ENCODE results near the gene SZT2. TPM values are rescaled to one million over a fixed set of nuclear protein-coding genes. Genes with fewer than 3 reads are reported as not detected.
"Not testable (repeated sequence)": the region's sequence is repeated elsewhere in the genome, so short reads cannot be mapped to it uniquely, and the experiment has no call there.

The SZT2 gene
- total RNA-seq, 2 donors from 2014 or later, result 43.3 to 45.8 TPM

GRCh38 chr1:43464681-43465504, 75.2 kb downstream of the SZT2 start:
- DNase-seq (ENCODE audit: low spot score), result no peak
- intact Hi-C loops (cut with DNase I), result no loop called here

DNA sequence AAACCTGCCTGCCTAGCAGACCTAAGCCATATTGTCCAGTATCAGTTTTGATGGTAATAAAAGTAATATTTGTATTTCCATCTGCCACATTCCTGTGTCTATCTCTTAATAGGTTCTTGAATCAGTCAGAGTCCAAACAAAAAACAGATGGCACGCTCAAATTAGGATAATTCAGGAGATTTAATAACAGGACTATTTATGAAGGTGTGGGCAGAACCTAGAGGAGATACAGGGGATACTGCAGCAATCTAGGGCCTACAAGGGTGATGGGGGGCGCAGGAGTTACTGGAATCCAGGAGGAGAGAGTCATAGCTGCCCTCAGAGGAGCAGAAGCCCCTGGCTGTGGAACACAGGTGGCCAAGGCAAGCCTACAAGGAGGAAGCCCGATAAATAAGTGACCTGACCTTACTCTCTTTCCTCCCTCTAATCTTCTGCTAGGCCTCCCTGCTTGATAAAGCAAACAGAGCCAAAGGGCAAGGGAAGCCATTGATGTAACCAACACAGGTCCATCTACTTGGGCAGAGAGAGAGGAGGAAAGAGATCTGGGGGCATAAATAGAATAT, 75.9 kb downstream of the SZT2 start:
- DNase-seq (ENCODE audit: low spot score), result no peak
- intact Hi-C loops (cut with DNase I), result no loop called here

GRCh38 chr1:43466403-43466802, 76.7 kb downstream of the SZT2 start:
- no peak for DNase-seq (ENCODE audit: low spot score)
- intact Hi-C loops (cut with DNase I), result no loop called here

DNA sequence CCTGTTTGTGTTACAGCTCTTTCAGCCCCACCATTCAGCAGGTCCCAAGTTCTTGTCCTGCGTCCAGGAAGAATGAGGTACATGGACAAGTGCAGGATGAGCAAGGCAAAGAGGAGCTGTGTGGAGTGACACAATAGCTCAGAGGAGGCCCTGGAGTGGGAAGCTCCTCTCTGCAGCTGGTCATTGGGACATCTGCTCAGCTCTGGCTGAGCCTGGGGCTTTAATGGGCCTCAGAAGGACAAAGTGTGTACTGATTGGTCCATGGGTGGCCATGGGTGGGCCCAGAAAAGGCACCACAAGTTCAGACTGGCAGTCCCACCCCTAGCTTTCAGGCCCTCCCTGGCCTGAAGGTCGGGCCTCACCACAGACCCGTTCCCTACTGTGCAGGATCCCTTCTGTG, 78.7 kb downstream of the SZT2 start:
- intact Hi-C loops (cut with DNase I), result no loop called here

GRCh38 chr1:43469932-43470331, 80.2 kb downstream of the SZT2 start:
- intact Hi-C loops (cut with DNase I), result no loop called here
- no peak for DNase-seq (ENCODE audit: low spot score)

More for the DNA sequence above, 78.7 kb downstream of the SZT2 start:
- DNase-seq (ENCODE audit: low spot score), result no peak

GRCh38 chr1:43472087-43472462, 82.4 kb downstream of the SZT2 start:
- no peak for DNase-seq (ENCODE audit: low spot score)
- intact Hi-C loops (cut with DNase I), result no loop called here

- DNase-seq (ENCODE audit: low spot score); intact Hi-C loops (cut with DNase I): not testable (repeated sequence)
These were observed 82.9 kb downstream of the SZT2 start for GRCh38 chr1:43472463-43473151.

DNA sequence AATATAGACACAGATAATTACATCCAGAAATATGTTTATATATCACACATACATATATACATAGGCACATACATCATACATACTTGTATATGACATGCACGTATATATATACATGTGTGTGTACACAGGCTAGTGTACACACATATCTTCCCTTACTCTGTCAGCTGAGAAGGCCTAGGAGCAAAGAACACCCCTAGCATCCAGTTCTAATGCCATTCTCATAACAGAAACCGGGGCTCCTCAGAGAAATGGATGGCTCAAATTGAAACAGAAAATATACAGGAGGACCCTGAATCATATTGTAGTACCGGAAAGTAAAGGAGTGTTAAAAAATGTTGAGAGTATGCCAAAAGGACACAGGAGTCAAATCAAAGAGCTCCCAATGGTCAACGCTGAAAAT, 83.8 kb downstream of the SZT2 start:
- intact Hi-C loops (cut with DNase I), result no loop called here
- DNase-seq (ENCODE audit: low spot score), result no peak

GRCh38 chr1:43475611-43476401, 86.1 kb downstream of the SZT2 start:
- DNase-seq (ENCODE audit: low spot score); intact Hi-C loops (cut with DNase I): not testable (repeated sequence)

DNA sequence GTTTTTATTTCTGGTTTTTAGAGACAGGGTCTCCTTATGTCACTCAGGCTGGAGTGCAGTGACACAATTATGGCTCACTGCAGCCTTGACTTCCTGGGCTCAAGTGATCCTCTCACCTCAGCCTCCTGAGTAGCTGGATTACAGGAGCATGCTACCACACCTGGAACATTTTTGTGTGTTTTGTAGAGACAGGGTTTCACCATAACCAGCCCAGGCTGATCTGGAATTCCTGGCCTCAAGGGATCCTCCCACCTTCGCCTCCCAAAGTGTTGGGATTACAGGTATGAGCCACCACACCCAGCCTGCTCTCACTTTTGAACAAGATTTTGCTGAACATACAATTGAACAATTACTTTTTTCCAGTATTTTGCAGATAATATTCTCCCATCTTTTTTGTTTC, 88.0 kb downstream of the SZT2 start:
- intact Hi-C loops (cut with DNase I), result no loop called here
- no peak for DNase-seq (ENCODE audit: low spot score)

DNA sequence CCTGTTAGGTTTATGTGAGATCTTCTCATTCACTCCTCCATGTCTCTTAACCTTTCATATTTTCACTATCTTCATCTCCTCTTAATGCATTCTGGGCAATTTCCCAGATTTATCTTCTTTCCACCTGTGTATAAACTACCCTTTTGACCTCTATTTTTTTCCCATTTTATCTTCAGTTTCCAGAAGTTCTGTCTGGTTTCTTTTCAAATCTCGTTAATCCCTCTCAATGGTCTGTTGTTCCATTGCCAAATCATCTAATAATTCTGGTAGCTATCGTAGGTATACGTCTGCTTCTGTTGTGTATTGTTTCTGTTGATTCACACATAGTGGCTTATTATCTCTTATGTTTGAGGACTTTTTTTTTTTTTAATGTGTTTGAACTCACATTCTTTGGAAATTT, 89.7 kb downstream of the SZT2 start:
- intact Hi-C loops (cut with DNase I), result no loop called here

DNA sequence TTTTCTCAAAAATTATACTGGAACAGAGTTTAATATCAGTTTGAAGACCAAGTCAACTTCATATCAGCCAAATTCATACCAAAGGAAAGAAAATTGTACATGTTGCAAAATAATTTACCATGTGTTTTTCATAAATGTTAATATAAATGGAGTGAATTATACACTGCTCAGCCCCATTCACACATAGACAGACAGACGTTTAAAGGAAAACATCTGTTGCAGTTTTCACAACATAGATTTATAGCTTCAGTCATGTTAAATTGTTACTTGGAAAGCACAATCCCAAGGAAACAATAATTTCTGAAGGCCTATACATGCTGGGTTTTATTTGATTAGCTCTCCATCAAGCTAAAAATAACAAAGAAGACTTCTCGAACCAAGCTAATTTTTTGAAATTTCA, 91.8 kb downstream of the SZT2 start:
- intact Hi-C loops (cut with DNase I), result no loop called here
- no peak for DNase-seq (ENCODE audit: low spot score)

More for the DNA sequence above, 89.7 kb downstream of the SZT2 start:
- DNase-seq (ENCODE audit: low spot score), result no peak

GRCh38 chr1:43482215-43482614, 92.5 kb downstream of the SZT2 start:
- no peak for DNase-seq (ENCODE audit: low spot score)
- intact Hi-C loops (cut with DNase I), result no loop called here

DNA sequence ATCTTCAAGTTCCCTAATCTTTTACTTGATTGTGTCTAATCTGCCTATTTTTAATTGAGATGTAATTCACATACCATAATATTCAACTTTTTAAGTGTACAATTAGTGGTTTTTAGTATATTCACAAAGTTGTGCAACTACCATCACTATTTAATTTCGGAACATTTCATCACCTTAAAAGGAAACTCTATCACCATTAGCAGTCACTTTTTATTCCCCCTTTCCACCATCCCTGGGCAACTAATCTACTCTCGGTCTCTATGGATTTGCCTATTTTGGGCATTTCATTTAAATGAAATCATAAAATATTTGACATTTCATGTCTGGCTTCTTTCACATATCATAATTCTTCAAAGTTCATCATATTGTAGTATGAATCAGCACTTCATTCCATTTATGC, 94.7 kb downstream of the SZT2 start:
- intact Hi-C loops (cut with DNase I), result no loop called here
- DNase-seq (ENCODE audit: low spot score), result no peak

DNA sequence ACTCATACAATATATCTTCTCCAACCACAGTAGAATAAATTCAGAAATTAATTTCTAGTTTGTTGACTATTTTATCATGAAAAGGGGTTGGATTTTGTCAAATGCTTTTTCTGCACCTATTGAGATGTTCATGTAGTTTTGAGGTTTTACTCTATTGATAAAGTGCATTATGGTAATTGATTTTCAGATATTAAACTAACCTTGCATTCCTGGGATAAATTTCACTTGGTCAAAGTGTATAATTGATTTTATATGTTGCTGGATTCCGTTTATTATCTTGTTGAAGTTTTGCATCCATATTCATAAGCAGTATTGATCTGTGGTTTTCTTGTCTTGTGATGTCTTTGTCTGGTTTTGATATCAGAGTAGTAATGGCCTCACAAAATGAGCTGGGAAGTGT, 98.5 kb downstream of the SZT2 start:
- DNase-seq (ENCODE audit: low spot score), result no peak
- intact Hi-C loops (cut with DNase I), result no loop called here

DNA sequence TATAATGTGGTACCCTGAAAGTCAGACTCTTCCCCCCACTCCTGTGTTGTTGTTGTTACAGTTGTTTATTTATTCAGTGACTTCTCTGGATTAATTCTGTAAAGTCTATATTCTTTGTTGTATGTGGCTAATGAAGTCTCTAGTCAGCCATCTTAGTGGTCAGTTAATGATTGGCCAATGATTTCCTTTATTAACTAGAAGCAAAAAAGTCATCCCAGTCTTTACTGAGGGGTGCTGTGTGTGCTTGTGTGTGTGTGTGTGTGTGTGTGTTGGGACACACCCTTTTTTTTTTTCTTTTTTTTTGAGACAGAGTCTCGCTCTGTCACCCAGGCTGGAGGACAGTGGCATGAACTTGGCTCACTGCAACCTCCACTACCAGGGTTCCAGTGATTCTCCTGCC, 101.4 kb downstream of the SZT2 start:
- intact Hi-C loops (cut with DNase I), result no loop called here
- DNase-seq (ENCODE audit: low spot score), result no peak

GRCh38 chr1:43492826-43493225, 103.1 kb downstream of the SZT2 start:
- no peak for DNase-seq (ENCODE audit: low spot score)

DNA sequence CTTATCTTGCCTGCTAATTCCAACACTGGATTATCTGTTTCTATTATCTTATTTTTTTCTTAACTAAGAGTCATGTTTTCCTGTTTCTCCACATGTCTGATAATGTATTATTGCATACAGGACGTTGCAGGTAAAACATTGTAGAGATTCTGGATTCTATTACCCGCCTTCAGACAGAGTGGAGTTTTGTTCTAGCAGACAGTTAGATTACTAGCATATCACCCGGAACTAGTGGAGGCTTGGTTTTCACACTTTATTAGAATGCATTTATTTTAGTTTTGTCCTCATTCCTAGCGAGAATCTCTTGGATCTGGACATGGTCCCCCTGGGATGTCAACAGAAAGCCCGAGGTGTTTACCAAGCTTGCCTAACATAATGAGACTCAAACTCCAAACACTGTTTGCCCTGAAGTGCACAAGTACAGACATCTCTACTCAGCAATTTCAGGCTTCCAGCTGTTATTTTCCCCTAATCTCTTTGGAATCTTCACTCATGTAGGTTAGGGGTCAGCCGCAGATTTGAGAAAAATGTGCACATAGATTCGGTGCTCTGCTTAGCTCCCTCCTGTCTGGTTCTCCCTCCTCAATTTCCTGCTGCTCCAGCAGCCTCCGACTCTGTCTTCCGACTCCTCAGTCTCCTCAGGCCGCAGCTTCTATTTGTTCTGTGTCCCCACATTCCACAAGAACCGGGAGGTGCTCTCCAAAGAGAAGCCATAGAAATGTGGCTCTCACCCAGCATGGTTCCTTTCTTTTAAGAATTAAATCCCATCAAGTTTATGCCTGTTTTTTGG, 104.2 kb downstream of the SZT2 start:
- no peak for DNase-seq (ENCODE audit: low spot score)
- intact Hi-C loops (cut with DNase I), result no loop called here

More at GRCh38 chr1:43492826-43493225, 103.1 kb downstream of the SZT2 start:
- intact Hi-C loops (cut with DNase I), result no loop called here

- intact Hi-C loops (cut with DNase I), result no loop called here
- no peak for DNase-seq (ENCODE audit: low spot score)
These were observed 105.5 kb downstream of the SZT2 start for GRCh38 chr1:43495204-43495603.
